ENCODE measurements around the gene SLC6A18.

Gene SLC6A18

DNA sequence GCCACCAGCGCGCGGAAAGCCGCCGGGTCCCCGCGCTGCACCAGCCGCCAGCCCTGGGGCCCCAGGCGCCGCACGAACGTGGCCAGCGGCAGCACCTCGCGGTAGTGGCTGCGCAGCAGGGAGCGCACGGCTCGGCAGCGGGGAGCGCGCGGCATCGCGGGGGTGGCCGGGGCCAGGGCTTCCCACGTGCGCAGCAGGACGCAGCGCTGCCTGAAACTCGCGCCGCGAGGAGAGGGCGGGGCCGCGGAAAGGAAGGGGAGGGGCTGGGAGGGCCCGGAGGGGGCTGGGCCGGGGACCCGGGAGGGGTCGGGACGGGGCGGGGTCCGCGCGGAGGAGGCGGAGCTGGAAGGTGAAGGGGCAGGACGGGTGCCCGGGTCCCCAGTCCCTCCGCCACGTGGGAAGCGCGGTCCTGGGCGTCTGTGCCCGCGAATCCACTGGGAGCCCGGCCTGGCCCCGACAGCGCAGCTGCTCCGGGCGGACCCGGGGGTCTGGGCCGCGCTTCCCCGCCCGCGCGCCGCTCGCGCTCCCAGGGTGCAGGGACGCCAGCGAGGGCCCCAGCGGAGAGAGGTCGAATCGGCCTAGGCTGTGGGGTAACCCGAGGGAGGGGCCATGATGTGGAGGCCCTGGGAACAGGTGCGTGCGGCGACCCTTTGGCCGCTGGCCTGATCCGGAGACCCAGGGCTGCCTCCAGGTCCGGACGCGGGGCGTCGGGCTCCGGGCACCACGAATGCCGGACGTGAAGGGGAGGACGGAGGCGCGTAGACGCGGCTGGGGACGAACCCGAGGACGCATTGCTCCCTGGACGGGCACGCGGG lies 69.9 kb downstream of the SLC6A18 start, which contains the start of gene TERT:
TERT (minus strand) TSS at position 234 of the 815 bp plus-strand sequence; CDS start at position 155, 79 bp downstream.
- DNase-seq: no peak

DNA sequence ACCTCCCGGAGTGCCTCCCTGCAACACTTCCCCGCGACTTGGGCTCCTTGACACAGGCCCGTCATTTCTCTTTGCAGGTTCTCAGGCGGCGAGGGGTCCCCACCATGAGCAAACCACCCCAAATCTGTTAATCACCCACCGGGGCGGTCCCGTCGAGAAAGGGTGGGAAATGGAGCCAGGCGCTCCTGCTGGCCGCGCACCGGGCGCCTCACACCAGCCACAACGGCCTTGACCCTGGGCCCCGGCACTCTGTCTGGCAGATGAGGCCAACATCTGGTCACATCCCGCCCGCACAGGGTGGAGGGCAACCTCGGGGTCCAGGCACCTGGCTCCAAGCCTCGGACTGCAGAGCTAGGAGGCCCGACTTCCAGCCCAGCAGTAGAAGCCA lies 70.5 kb downstream of the SLC6A18 start:
- no peak for DNase-seq
